GM12878 (cell line): Measurements from ENCODE around the gene GPBP1L1.

Experiments used
- ATF7 ChIP-seq: fragments of 450-650 bp; IDR thresholded peaks from 2 replicates; pipeline ENCODE4 v1.6.1; 2016; ENCODE audit warnings: low read depth, mild to moderate bottlenecking
- NR2C1 ChIP-seq: fragments of 450-650 bp; IDR thresholded peaks from 2 replicates; pipeline ENCODE4 v1.6.1; 2017; ENCODE audit warnings: antibody characterized with exemption, mild to moderate bottlenecking, moderate library complexity
- SPI1 ChIP-seq: IDR thresholded peaks from 2 replicates; pipeline ENCODE4 v1.6.1; 2011; ENCODE audit warnings: low read depth, mild to moderate bottlenecking, low read length, moderate library complexity, borderline replicate concordance; ENCODE audit not compliant: insufficient read depth

DNA sequence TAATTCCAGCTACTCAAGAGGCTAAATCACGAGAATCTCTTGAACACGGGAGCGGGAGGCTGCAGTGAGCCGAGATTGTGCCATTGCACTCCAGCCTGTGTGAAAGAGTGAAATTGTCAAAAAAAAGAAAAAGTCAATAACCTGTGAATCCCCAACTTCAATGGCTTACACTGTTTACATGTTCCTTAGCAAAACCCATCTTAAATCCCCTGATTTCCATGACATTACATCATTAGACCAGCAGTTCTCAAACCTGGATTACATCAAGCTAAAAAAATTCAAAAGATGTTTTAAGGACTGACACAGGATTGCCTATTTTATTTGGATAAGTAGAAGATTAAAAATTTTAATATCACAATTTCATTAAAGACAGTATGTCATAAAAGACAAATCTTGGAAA lies 12.4 kb downstream of the GPBP1L1 start:
- TF ChIP-seq NR2C1: no peak
- no peak for TF ChIP-seq ATF7
- no peak for TF ChIP-seq SPI1
